H9 (cell line): ENCODE results near the gene RCOR2. TPM values are rescaled to one million over a fixed set of nuclear protein-coding genes. Genes with fewer than 3 reads are reported as not detected.
"Not testable (repeated sequence)": the region's sequence is repeated elsewhere in the genome, so short reads cannot be mapped to it uniquely, and the experiment has no call there.

Source experiments
- DNase-seq: peaks from one replicate; pipeline ENCODE4 v3.0.0-alpha.2; 2017
- H2AFZ ChIP-seq: one replicate; pipeline ENCODE4 v1.6.1; 2013; ENCODE audit warnings: mild to moderate bottlenecking, low read length, control low read depth, moderate library complexity
- H2AK5ac ChIP-seq: 2 replicates; pipeline ENCODE4 v1.6.1; 2013; ENCODE audit warnings: low read length, control low read depth, mixed read lengths; ENCODE audit not compliant: insufficient read length
- H2BK120ac ChIP-seq: one replicate; pipeline ENCODE4 v1.6.1; 2013; ENCODE audit warnings: low read depth, mild to moderate bottlenecking, low read length, control low read depth, inconsistent platforms; ENCODE audit not compliant: poor library complexity, severe bottlenecking
- H2BK12ac ChIP-seq: 2 replicates; pipeline ENCODE4 v1.6.1; 2013; ENCODE audit warnings: low read length, control low read depth, mixed read lengths, low read depth; ENCODE audit not compliant: insufficient read length
- H2BK15ac ChIP-seq: 2 replicates; pipeline ENCODE4 v1.6.1; 2013; ENCODE audit warnings: low read depth, low read length, control low read depth
- H2BK20ac ChIP-seq: one replicate; pipeline ENCODE4 v1.6.1; 2013; ENCODE audit warnings: low read depth, mild to moderate bottlenecking, low read length, control low read depth, inconsistent platforms; ENCODE audit not compliant: poor library complexity, severe bottlenecking
- H2BK5ac ChIP-seq: 2 replicates; pipeline ENCODE4 v1.6.1; 2013; ENCODE audit warnings: low read length, control low read depth, mixed read lengths; ENCODE audit not compliant: insufficient read length
- H3K14ac ChIP-seq: 2 replicates; pipeline ENCODE4 v1.6.1; 2013; ENCODE audit warnings: low read length, control low read depth; ENCODE audit not compliant: insufficient read depth
- H3K18ac ChIP-seq: 2 replicates; pipeline ENCODE4 v1.6.1; 2013; ENCODE audit warnings: low read depth, mild to moderate bottlenecking, mixed read lengths, low read length, control low read depth; ENCODE audit not compliant: insufficient read length
- H3K23ac ChIP-seq: 2 replicates; pipeline ENCODE4 v1.6.1; 2013; ENCODE audit warnings: low read length, control low read depth, mixed read lengths, low read depth; ENCODE audit not compliant: insufficient read length
- H3K23me2 ChIP-seq: 2 replicates; pipeline ENCODE4 v1.6.1; 2013; ENCODE audit warnings: low read depth, mild to moderate bottlenecking, mixed read lengths, low read length, control low read depth; ENCODE audit not compliant: insufficient read length, poor library complexity, severe bottlenecking
- H3K27ac ChIP-seq: 2 replicates; pipeline ENCODE4 v1.5.1; 2013; ENCODE audit warnings: low read length, control low read depth, mixed read lengths, low read depth; ENCODE audit not compliant: insufficient read length
- H3K27me3 ChIP-seq: 2 replicates; pipeline ENCODE4 v1.6.1; 2013; ENCODE audit warnings: low read length, control low read depth, inconsistent platforms; ENCODE audit not compliant: insufficient read depth
- H3K4ac ChIP-seq: 2 replicates; pipeline ENCODE4 v1.6.1; 2013; ENCODE audit warnings: low read depth, mild to moderate bottlenecking, control low read depth, inconsistent platforms, low read length, moderate library complexity
- H3K4me1 ChIP-seq: 2 replicates; pipeline ENCODE4 v1.6.1; 2013; ENCODE audit warnings: low read length, control low read depth, inconsistent platforms; ENCODE audit not compliant: insufficient read depth
- H3K4me2 ChIP-seq: 2 replicates; pipeline ENCODE4 v1.6.1; 2013; ENCODE audit warnings: low read length, control low read depth, mixed read lengths; ENCODE audit not compliant: insufficient read length, insufficient read depth
- H3K56ac ChIP-seq: 2 replicates; pipeline ENCODE4 v1.6.1; 2013; ENCODE audit warnings: low read depth, mild to moderate bottlenecking, mixed read lengths, low read length, control low read depth; ENCODE audit not compliant: insufficient read length
- H3K79me1 ChIP-seq: 2 replicates; pipeline ENCODE4 v1.6.1; 2013; ENCODE audit warnings: low read depth, mild to moderate bottlenecking, moderate library complexity, low read length, control low read depth, inconsistent platforms; ENCODE audit not compliant: insufficient read depth, poor library complexity, severe bottlenecking
- H3K79me2 ChIP-seq: 2 replicates; pipeline ENCODE4 v1.6.1; 2013; ENCODE audit warnings: low read length, control low read depth, inconsistent platforms; ENCODE audit not compliant: insufficient read depth
- H3K9ac ChIP-seq: 2 replicates; pipeline ENCODE4 v1.6.1; 2013; ENCODE audit warnings: low read length, control low read depth, mixed read lengths; ENCODE audit not compliant: insufficient read length; ENCODE audit errors: extremely low read depth
- H3K9me3 ChIP-seq: one replicate; pipeline ENCODE4 v1.6.1; 2013; ENCODE audit warnings: low read depth, low read length, inconsistent platforms; ENCODE audit not compliant: control insufficient read depth
- H3T11ph ChIP-seq: one replicate; pipeline ENCODE4 v1.6.1; 2013; ENCODE audit warnings: mild to moderate bottlenecking, low read length, control low read depth, inconsistent platforms
- H4K20me1 ChIP-seq: one replicate; pipeline ENCODE4 v1.6.1; 2013; ENCODE audit not compliant: control insufficient read depth, insufficient read length, insufficient read depth
- H4K5ac ChIP-seq: 2 replicates; pipeline ENCODE4 v1.6.1; 2013; ENCODE audit warnings: low read depth, mild to moderate bottlenecking, mixed read lengths, low read length, control low read depth; ENCODE audit not compliant: insufficient read length
- H4K8ac ChIP-seq: replicated peaks from 2 replicates; pipeline ENCODE4 v1.6.1; 2013; ENCODE audit warnings: low read length, control low read depth, mixed read lengths, low read depth; ENCODE audit not compliant: insufficient read length
- H4K91ac ChIP-seq: 2 replicates; pipeline ENCODE4 v1.6.1; 2013; ENCODE audit warnings: low read depth, mild to moderate bottlenecking, moderate library complexity, mixed read lengths, low read length, control low read depth; ENCODE audit not compliant: insufficient read length
- H3K27ac Mint-ChIP-seq, 3 experiments: 2 replicates in 2 of 3; 3 replicates in 1 of 3; pipeline ENCODE4 v1.8.0; 2020 to 2021; ENCODE audit warnings: mixed read lengths in 3 of 3, mild to moderate bottlenecking in 1 of 3, moderate library complexity in 1 of 3
- H3K27me3 Mint-ChIP-seq: 2 replicates; pipeline ENCODE4 v1.8.0; 2021; ENCODE audit warnings: low read depth, mild to moderate bottlenecking, moderate library complexity, mixed read lengths
- H3K36me3 Mint-ChIP-seq, 3 experiments: 2 replicates in 2 of 3; 3 replicates in 1 of 3; pipeline ENCODE4 v1.8.0; 2020 to 2021; ENCODE audit warnings: low read depth in 3 of 3, mixed read lengths in 3 of 3; ENCODE audit not compliant: insufficient read depth in 1 of 3
- H3K4me1 Mint-ChIP-seq, 2 experiments: 2 replicates each; pipeline ENCODE4 v1.8.0; 2020; ENCODE audit warnings: mixed read lengths in 2 of 2
- H3K4me3 Mint-ChIP-seq, 2 experiments: 2 replicates in 1 of 2; 3 replicates in 1 of 2; pipeline ENCODE4 v1.8.0; 2020 to 2021; ENCODE audit warnings: mild to moderate bottlenecking in 2 of 2, mixed read lengths in 2 of 2, moderate library complexity in 1 of 2
- H3K9me3 Mint-ChIP-seq, 2 experiments: 2 replicates in 1 of 2; 3 replicates in 1 of 2; pipeline ENCODE4 v1.8.0; 2020; ENCODE audit warnings: mild to moderate bottlenecking in 2 of 2, mixed read lengths in 2 of 2, moderate library complexity in 1 of 2
- WGBS: extraction: QIAGEN DNeasy Blood & Tissue Kit; methylation state at CpG from one replicate; pipeline ENCODE4 v1.1.7; 2013; ENCODE audit warnings: missing lambda C conversion rate, low lambda C conversion rate, mixed read lengths; ENCODE audit not compliant: insufficient read length; ENCODE audit errors: extremely low coverage; 5-methylcytosine and 5-hydroxymethylcytosine counted together
- total RNA-seq: library from RNA; stranded (reverse); gene quantifications from 2 replicates; pipeline ENCODE4 v1.2.1, GENCODE V29; 2021
- TF ChIP-seq, protein P1 (sequence below): fragments of 200-600 bp; sonication (generic); conservative IDR thresholded peaks from 3 replicates; pipeline ENCODE4 v1.8.0; 2021; ENCODE audit warnings: antibody characterized with exemption, mild to moderate bottlenecking

RCOR2 gene
- total RNA-seq, 1 experiment from 2014 or later: 118 TPM

DNA sequence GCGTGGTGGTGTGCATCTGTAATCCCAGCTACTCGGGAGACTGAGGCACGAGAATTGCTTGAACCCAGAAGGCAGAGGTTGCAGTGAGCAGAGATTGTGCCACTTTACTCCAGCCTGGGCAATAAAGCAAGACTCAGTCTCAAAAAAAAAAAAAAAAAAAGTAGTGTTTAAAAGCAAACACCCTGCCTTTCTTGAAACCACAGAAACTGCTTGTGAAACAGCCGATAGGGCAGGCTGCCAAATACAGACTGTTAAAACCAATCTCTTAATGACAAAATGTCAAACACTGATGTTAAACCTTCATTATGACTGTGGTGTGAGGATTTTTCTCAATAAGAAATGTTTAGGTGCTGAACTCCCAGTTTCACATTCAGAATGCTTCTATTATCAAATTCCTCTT is 50.8 kb downstream of the RCOR2 start:
- Histone ChIP-seq H3K79me1 (peaks cover 10% of the 10 kb centered on the region), H3K27ac (no peak overlapping the region), H2BK5ac (no peak overlapping the region), H3K9ac (no peak overlapping the region), H4K5ac (no peak overlapping the region), H2AFZ (no peak overlapping the region), H3K4me2 (no peak overlapping the region), H2BK120ac (no peak overlapping the region), H4K20me1 (no peaks in the 10 kb centered on the region), H3K79me2 (peaks cover 17% of the 10 kb centered on the region), H3K23me2 (no peaks in the 10 kb centered on the region), H3K23ac (no peak overlapping the region), H3K4ac (no peak overlapping the region), H4K91ac (no peak overlapping the region), H2BK12ac (no peak overlapping the region), H3K4me1 (peaks cover 6% of the 10 kb centered on the region; the same call in 1 of the 2 replicates), H3K56ac (no peak overlapping the region), H4K8ac (no peak overlapping the region), H3K27me3 (no peaks in the 10 kb centered on the region), H2BK20ac (no peak overlapping the region), H3T11ph (no peak overlapping the region), H3K18ac (no peak overlapping the region), H3K14ac (no peak overlapping the region), H2BK15ac (no peak overlapping the region), H2AK5ac (no peak overlapping the region), H3K9me3 (no peaks in the 10 kb centered on the region)
- Mint-ChIP-seq H3K9me3 (no peaks in the 10 kb centered on the region), H3K4me1 (peaks cover 56 to 60% of the 10 kb centered on the region in 2 experiments), H3K27ac (peak overlapping the region in 1 of 3 experiments; percentile 77; a peak in 2 of 7 replicates), H3K27me3 (no peaks in the 10 kb centered on the region), H3K36me3 (peaks cover 7 to 12% (median 8%) of the 10 kb centered on the region in 3 experiments; a peak in 6 of 7 replicates), H3K4me3 (no peak overlapping the region)
- TF ChIP-seq, protein P1, sequence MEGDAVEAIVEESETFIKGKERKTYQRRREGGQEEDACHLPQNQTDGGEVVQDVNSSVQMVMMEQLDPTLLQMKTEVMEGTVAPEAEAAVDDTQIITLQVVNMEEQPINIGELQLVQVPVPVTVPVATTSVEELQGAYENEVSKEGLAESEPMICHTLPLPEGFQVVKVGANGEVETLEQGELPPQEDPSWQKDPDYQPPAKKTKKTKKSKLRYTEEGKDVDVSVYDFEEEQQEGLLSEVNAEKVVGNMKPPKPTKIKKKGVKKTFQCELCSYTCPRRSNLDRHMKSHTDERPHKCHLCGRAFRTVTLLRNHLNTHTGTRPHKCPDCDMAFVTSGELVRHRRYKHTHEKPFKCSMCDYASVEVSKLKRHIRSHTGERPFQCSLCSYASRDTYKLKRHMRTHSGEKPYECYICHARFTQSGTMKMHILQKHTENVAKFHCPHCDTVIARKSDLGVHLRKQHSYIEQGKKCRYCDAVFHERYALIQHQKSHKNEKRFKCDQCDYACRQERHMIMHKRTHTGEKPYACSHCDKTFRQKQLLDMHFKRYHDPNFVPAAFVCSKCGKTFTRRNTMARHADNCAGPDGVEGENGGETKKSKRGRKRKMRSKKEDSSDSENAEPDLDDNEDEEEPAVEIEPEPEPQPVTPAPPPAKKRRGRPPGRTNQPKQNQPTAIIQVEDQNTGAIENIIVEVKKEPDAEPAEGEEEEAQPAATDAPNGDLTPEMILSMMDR: no peak
- no peak for DNase-seq
- WGBS: no CpG with 5 or more reads among the region's 4 CpGs

DNA sequence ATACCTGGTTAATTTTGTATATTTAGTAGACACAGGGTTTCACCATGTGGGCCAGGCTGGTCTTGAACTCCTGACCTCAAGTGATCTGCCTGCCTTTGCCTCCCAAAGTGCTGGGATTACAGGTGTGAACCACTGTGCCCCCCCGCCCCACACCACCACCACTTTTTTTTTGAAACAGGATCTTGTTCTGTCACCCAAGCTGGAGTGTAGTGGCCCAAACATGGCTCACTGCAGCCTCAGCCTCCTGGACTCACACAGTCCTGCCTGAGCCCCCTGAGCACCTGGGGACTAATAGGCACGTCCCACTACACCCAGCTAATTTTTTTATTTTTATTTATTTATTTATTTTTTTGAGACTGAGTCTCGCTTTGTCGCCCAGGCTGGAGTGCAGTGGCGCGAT is 53.3 kb downstream of the RCOR2 start:
- not testable (repeated sequence) for H2BK12ac ChIP-seq, H3K4me3 Mint-ChIP-seq, H3K4ac ChIP-seq, H2AK5ac ChIP-seq, H3K4me2 ChIP-seq, H3K56ac ChIP-seq, H2BK5ac ChIP-seq, H2AFZ ChIP-seq, H3T11ph ChIP-seq, H4K8ac ChIP-seq, H4K91ac ChIP-seq, H3K4me1 ChIP-seq, DNase-seq, H3K18ac ChIP-seq, H3K23me2 ChIP-seq, H4K5ac ChIP-seq, H3K14ac ChIP-seq, H3K9me3 Mint-ChIP-seq, H3K79me1 ChIP-seq, H3K27ac ChIP-seq, H2BK20ac ChIP-seq, H4K20me1 ChIP-seq, H3K23ac ChIP-seq, H3K9me3 ChIP-seq, H2BK120ac ChIP-seq, H2BK15ac ChIP-seq, H3K9ac ChIP-seq, H3K27me3 ChIP-seq, H3K27me3 Mint-ChIP-seq, H3K79me2 ChIP-seq
- Mint-ChIP-seq H3K36me3 (peaks cover 11 to 16% (median 11%) of the 10 kb centered on the region in 3 experiments), H3K27ac (peak overlapping the region in 1 of 3 experiments; percentile 31; a peak in 1 of 7 replicates), H3K4me1 (peaks cover 37 to 38% of the 10 kb centered on the region in 2 experiments)
- no CpG with 5 or more reads among the region's 6 CpGs for WGBS
